ENCODE results near the gene WFIKKN2. TPM values are rescaled to one million over a fixed set of nuclear protein-coding genes. Genes with fewer than 3 reads are reported as not detected.
A peak's percentile ranks its signal among the peaks of the same experiment; 100 is the strongest.

The WFIKKN2 gene
- total RNA-seq, 1 experiment from 2014 or later, result not detected

- peak overlapping the region; percentile 85 for H3K4me3 ChIP-seq (ENCODE audit: low read length)
Observed at GRCh38 chr17:50863931-50864330, 28.5 kb downstream of the WFIKKN2 start.

GRCh38 chr17:50864747-50865059 lies 29.3 kb downstream of the WFIKKN2 start:
- no peaks in the 10 kb centered on the region for H3K9me2 ChIP-seq (replicated peaks; ENCODE audit: low read length)
- CTCF ChIA-PET, result no interaction called here
- H3K4me3 ChIP-seq (ENCODE audit: low read length), result peak overlapping the region; percentile 85
- peak overlapping the region; percentile 81 for H3K4me2 ChIP-seq (ENCODE audit: low read length)
- H2AFZ ChIP-seq (ENCODE audit: low read length), result no peak overlapping the region
- H3K9ac ChIP-seq (ENCODE audit: low read length), result peak overlapping the region; percentile 60
- TF ChIP-seq EZH2 (IDR thresholded peaks at IDR 0.05; ENCODE audit: low read length, unreplicated experiment) (no peak), EZH2phosphoT487 (IDR thresholded peaks at IDR 0.05; ENCODE audit: borderline replicate concordance, low read length) (no peak), CTCF (conservative IDR thresholded peaks at IDR 0.05; ENCODE audit: low read depth, low read length) (no peak)
- peaks cover 39% of the 10 kb centered on the region for H3K4me1 ChIP-seq (ENCODE audit: insufficient read depth, low read length)
- DNase-seq (no peak), ATAC-seq (no peak)
- no peaks in the 10 kb centered on the region for H3K9me3 ChIP-seq (ENCODE audit: low read length)
- no TSS peak for BruUV-seq (replicated peaks)
- intact Hi-C loops (cut with micrococcal nuclease), result loop anchor here (5.0 kb wide), 1 partner anchor 288 kb away; the partner anchor contains the start of gene NME1
- H3K36me3 ChIP-seq (ENCODE audit: low read depth, low read length), result peaks cover 22% of the 10 kb centered on the region
- H3K79me2 ChIP-seq (ENCODE audit: low read length), result peaks cover 43% of the 10 kb centered on the region
- peaks cover 5% of the 10 kb centered on the region for H3F3A ChIP-seq (ENCODE audit: low read length, unreplicated experiment)
- no peaks in the 10 kb centered on the region for H3K27me3 ChIP-seq (ENCODE audit: low read length)
- peaks cover 37% of the 10 kb centered on the region for H4K20me1 ChIP-seq (ENCODE audit: low read length)
- POLR2A ChIA-PET (ENCODE audit: unreplicated experiment), result no interaction called here
- no peak overlapping the region for H3K27ac ChIP-seq (ENCODE audit: low read length)

More at GRCh38 chr17:50863931-50864330, 28.5 kb downstream of the WFIKKN2 start:
- H3K4me2 ChIP-seq (ENCODE audit: low read length), result peak overlapping the region; percentile 81
- H3K27ac ChIP-seq (ENCODE audit: low read length), result no peak overlapping the region
- TF ChIP-seq CTCF (conservative IDR thresholded peaks at IDR 0.05; ENCODE audit: low read depth, low read length), result no peak
- no peak for TF ChIP-seq EZH2 (IDR thresholded peaks at IDR 0.05; ENCODE audit: low read length, unreplicated experiment)
- TF ChIP-seq EZH2phosphoT487 (IDR thresholded peaks at IDR 0.05; ENCODE audit: borderline replicate concordance, low read length), result no peak
- peak overlapping the region; percentile 60; the same call in 1 of the 2 replicates for H3K9ac ChIP-seq (ENCODE audit: low read length)
- ATAC-seq, result no peak
- CTCF ChIA-PET, result interaction anchor here (0.7 to 1.7 kb wide), 3 partner anchors 85 to 87 kb away, joined by 4 to 12 read pairs (median 8); no protein-coding TSS in a partner anchor
- H2AFZ ChIP-seq (ENCODE audit: low read length), result no peak overlapping the region
- intact Hi-C loops (cut with micrococcal nuclease), result loop anchor here (1.0 kb wide), 1 partner anchor 86 kb away; no protein-coding TSS in a partner anchor
- BruUV-seq (replicated peaks), result no TSS peak
- peaks cover 39% of the 10 kb centered on the region for H3K4me1 ChIP-seq (ENCODE audit: insufficient read depth, low read length)
- peaks cover 37% of the 10 kb centered on the region for H4K20me1 ChIP-seq (ENCODE audit: low read length)
- H3K27me3 ChIP-seq (ENCODE audit: low read length), result no peaks in the 10 kb centered on the region
- POLR2A ChIA-PET (ENCODE audit: unreplicated experiment), result no interaction called here
- no peak for DNase-seq
- peaks cover 5% of the 10 kb centered on the region for H3F3A ChIP-seq (ENCODE audit: low read length, unreplicated experiment)
- H3K9me2 ChIP-seq (replicated peaks; ENCODE audit: low read length), result no peaks in the 10 kb centered on the region
- peaks cover 43% of the 10 kb centered on the region for H3K79me2 ChIP-seq (ENCODE audit: low read length)
- H3K9me3 ChIP-seq (ENCODE audit: low read length), result no peaks in the 10 kb centered on the region
- peaks cover 22% of the 10 kb centered on the region for H3K36me3 ChIP-seq (ENCODE audit: low read depth, low read length)

All from PC-3 (cell line).